ENCODE results near the gene HOXA5.

Gene HOXA5

DNA sequence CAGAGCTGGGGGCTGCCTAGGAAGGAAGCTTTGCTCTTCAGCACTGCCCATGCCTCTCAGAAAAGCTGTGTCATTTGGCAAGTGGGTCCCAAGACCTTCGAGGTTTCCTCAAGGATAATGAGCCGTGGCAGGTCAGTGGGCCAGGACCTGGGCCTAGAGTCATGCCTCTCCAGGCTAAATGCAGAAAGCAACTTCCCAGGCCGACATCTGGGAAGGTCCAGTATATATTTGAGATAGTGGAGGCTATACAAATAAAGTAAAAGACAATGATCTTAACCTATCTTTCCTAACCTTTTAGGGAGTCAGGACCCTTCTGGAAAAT, 33.0 kb upstream of the HOXA5 start (continued):
- TF ChIP-seq ZFP3 (CRISPR knock-in tag; IDR thresholded peaks at IDR 0.05) (no peak), TOX (CRISPR knock-in tag; IDR thresholded peaks at IDR 0.05; ENCODE audit: borderline replicate concordance) (no peak), ZC3H10 (CRISPR knock-in tag; IDR thresholded peaks at IDR 0.05) (no peak), ZNF565 (CRISPR knock-in tag; conservative IDR thresholded peaks at IDR 0.05; ENCODE audit: low read depth) (no peak), ZFP30 (CRISPR knock-in tag; IDR thresholded peaks at IDR 0.05) (no peak)

DNA sequence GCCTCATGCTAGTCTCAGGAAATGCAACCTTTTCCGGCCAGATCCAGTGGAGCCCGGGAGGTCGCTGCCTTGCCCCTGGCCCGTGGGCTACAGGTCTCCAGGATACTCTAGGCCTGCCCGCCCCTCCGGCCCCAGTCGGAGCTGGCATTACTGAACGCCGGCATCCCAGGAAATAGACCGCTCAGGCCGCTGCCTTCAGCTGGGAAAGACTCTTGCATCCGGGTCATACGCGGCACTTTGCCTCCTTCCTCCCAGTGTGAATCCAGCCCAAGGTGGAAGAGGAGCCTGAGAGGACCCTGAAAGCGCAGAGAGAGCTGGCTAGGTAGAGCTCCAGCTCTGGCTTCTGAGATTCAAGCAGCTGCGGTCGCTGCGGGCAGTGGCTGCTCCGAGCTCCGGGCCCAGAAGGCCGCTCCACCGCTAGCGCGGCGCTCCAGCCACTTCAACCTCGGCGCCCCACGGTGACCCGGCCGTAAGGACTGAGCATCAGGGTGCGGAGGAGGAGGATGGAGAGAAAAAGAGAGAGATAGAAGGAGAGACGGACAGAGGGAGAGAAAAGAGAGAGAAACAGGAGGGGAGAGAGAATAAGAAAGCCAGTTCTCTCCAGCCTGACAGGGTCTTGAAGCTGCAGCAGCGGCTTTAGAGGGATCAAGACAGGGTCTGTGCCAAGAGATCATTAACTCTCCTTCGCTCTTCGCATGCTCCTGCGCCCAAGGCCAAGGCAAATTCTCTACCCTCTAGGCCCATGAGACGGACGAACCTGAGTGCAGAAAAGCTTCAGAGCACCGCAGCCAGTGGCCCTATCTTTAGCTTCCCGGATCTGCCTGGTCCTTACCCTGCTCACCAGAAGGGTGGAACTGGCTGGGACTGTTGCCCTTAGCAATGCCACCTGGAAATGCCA, 32.4 kb upstream of the HOXA5 start:
- no peak for TF ChIP-seq BACH2 (CRISPR knock-in tag; IDR thresholded peaks at IDR 0.05; ENCODE audit: borderline replicate concordance)
- no peak for TF ChIP-seq GLIS3 (CRISPR knock-in tag; IDR thresholded peaks at IDR 0.05)
- no peak for TF ChIP-seq CSDC2 (CRISPR knock-in tag; IDR thresholded peaks at IDR 0.05)
- TF ChIP-seq, protein P1, sequence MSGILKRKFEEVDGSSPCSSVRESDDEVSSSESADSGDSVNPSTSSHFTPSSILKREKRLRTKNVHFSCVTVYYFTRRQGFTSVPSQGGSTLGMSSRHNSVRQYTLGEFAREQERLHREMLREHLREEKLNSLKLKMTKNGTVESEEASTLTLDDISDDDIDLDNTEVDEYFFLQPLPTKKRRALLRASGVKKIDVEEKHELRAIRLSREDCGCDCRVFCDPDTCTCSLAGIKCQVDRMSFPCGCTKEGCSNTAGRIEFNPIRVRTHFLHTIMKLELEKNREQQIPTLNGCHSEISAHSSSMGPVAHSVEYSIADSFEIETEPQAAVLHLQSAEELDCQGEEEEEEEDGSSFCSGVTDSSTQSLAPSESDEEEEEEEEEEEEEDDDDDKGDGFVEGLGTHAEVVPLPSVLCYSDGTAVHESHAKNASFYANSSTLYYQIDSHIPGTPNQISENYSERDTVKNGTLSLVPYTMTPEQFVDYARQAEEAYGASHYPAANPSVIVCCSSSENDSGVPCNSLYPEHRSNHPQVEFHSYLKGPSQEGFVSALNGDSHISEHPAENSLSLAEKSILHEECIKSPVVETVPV (CRISPR knock-in tag; IDR thresholded peaks at IDR 0.05), result no peak
- TF ChIP-seq, protein P2, sequence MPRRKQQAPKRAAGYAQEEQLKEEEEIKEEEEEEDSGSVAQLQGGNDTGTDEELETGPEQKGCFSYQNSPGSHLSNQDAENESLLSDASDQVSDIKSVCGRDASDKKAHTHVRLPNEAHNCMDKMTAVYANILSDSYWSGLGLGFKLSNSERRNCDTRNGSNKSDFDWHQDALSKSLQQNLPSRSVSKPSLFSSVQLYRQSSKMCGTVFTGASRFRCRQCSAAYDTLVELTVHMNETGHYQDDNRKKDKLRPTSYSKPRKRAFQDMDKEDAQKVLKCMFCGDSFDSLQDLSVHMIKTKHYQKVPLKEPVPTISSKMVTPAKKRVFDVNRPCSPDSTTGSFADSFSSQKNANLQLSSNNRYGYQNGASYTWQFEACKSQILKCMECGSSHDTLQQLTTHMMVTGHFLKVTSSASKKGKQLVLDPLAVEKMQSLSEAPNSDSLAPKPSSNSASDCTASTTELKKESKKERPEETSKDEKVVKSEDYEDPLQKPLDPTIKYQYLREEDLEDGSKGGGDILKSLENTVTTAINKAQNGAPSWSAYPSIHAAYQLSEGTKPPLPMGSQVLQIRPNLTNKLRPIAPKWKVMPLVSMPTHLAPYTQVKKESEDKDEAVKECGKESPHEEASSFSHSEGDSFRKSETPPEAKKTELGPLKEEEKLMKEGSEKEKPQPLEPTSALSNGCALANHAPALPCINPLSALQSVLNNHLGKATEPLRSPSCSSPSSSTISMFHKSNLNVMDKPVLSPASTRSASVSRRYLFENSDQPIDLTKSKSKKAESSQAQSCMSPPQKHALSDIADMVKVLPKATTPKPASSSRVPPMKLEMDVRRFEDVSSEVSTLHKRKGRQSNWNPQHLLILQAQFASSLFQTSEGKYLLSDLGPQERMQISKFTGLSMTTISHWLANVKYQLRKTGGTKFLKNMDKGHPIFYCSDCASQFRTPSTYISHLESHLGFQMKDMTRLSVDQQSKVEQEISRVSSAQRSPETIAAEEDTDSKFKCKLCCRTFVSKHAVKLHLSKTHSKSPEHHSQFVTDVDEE (CRISPR knock-in tag; IDR thresholded peaks at IDR 0.05), result no peak
- TF ChIP-seq TCF4 (CRISPR knock-in tag; IDR thresholded peaks at IDR 0.05; ENCODE audit: borderline replicate concordance), result no peak
- no peak for TF ChIP-seq RARB (CRISPR knock-in tag; IDR thresholded peaks at IDR 0.05)
- TF ChIP-seq, protein P3, sequence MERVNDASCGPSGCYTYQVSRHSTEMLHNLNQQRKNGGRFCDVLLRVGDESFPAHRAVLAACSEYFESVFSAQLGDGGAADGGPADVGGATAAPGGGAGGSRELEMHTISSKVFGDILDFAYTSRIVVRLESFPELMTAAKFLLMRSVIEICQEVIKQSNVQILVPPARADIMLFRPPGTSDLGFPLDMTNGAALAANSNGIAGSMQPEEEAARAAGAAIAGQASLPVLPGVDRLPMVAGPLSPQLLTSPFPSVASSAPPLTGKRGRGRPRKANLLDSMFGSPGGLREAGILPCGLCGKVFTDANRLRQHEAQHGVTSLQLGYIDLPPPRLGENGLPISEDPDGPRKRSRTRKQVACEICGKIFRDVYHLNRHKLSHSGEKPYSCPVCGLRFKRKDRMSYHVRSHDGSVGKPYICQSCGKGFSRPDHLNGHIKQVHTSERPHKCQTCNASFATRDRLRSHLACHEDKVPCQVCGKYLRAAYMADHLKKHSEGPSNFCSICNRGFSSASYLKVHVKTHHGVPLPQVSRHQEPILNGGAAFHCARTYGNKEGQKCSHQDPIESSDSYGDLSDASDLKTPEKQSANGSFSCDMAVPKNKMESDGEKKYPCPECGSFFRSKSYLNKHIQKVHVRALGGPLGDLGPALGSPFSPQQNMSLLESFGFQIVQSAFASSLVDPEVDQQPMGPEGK (CRISPR knock-in tag; IDR thresholded peaks at IDR 0.05; ENCODE audit: borderline replicate concordance), result no peak
- TF ChIP-seq TOX (CRISPR knock-in tag; IDR thresholded peaks at IDR 0.05; ENCODE audit: borderline replicate concordance), result no peak
- TF ChIP-seq ESRRG (CRISPR knock-in tag; IDR thresholded peaks at IDR 0.05), result no peak
- no peak for TF ChIP-seq PPARA (CRISPR knock-in tag; IDR thresholded peaks at IDR 0.05; ENCODE audit: borderline replicate concordance)
- no peak for TF ChIP-seq ARNTL (CRISPR knock-in tag; IDR thresholded peaks at IDR 0.05; ENCODE audit: borderline replicate concordance, low read depth)
- no peak for TF ChIP-seq ZFP30 (CRISPR knock-in tag; IDR thresholded peaks at IDR 0.05)
- TF ChIP-seq ZNF70 (CRISPR knock-in tag; IDR thresholded peaks at IDR 0.05), result no peak

DNA sequence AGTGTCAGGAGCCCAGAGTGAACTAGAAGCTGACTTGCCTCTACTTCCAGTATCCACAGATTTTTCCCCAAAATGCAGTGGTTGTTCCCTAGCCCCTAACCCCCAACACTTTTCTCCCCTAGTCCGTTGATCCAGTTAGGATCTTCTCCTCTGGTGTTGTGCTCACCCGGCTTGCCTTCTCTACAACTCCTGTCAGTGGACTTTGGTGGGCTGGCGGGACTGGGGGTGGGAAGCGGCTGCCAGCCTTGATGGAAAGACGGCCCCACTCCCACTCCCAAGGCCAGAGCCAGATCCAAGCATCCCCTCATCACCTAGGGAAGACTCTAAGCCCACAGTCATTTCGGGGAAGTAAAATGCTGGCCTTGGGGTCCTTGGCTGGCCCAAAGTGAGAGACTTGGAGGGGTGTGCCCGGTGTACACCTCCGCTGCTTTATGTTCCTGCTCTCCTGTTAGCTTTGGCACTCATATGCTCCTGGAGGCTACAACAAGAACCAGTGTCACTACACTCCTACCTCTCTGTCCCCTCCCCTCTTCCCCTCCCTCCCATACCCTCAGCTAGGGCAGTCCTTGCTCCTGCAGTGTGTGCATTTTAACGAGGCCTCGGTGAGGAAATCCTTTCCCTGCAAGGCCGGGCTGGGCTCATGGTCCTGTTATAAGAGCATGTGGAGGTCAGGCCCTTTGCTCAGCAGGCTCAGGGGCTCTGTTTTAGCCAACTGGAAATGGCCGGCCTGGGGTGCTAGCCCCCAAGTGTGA, 31.6 kb upstream of the HOXA5 start:
- TF ChIP-seq SNAI2 (CRISPR knock-in tag; IDR thresholded peaks at IDR 0.05) (no peak), ARNTL (CRISPR knock-in tag; IDR thresholded peaks at IDR 0.05; ENCODE audit: borderline replicate concordance, low read depth) (no peak), TOX (CRISPR knock-in tag; IDR thresholded peaks at IDR 0.05; ENCODE audit: borderline replicate concordance) (no peak), BACH2 (CRISPR knock-in tag; IDR thresholded peaks at IDR 0.05; ENCODE audit: borderline replicate concordance) (no peak), CSDC2 (CRISPR knock-in tag; IDR thresholded peaks at IDR 0.05) (no peak)
- TF ChIP-seq, protein P3 (CRISPR knock-in tag; IDR thresholded peaks at IDR 0.05; ENCODE audit: borderline replicate concordance), result no peak

More for the DNA sequence above, 32.4 kb upstream of the HOXA5 start:
- peak; percentile 9; the same call in 1 of the 3 replicates for ATAC-seq

More for the DNA sequence above, 31.6 kb upstream of the HOXA5 start:
- no peak for ATAC-seq
